NCI-H2107 treated with DMSO at 0.1 percent for 48 hours (cell line): ENCODE results near the gene B4GALNT1.
"Not testable (repeated sequence)": the region's sequence is repeated elsewhere in the genome, so short reads cannot be mapped to it uniquely, and the experiment has no call there.

Source experiments
- DNase-seq: peaks from one replicate; lab custom pipeline; 2025; ENCODE audit not compliant: unreplicated experiment; lab: John Stamatoyannopoulos, UW

B4GALNT1 gene

DNA sequence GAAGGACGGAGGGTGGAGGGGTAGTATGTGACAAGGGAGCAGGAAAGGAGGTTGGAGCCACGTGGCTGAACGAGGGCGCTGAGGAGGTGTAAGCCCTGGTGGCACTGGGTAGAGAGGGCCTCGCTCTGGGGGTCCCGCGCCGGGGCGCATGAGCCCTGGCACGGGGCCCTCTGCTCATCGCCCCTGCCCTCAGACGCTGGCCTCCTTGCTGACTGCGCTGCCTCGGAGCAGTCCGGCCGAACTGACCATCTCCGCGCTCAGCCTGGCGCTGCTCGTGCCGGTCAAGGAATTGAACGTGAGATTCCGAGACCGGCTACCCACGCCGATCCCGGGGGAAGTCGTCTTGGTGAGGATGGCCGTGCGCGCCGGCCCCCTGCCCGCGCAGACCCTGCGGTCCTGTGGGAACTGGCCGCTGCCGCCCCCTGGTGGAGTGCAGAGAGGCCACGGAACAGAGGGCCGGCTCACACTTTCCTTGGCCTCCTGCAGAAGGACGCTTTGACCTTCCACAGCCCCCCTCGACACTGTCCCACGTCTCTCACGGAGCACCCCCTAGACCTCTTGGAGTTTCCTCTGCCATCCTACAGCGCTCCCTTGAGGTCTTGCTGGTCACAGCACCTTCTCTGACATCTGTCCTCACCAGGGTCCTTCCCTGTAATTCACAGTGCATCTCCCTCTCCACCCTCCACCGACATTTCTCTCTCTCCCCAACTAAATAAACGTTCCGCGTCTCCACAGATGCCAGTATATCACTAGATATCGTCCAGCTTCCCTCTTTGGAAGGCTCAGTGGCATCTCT, 11.3 kb downstream of the B4GALNT1 start:
- DNase-seq, result no peak

DNA sequence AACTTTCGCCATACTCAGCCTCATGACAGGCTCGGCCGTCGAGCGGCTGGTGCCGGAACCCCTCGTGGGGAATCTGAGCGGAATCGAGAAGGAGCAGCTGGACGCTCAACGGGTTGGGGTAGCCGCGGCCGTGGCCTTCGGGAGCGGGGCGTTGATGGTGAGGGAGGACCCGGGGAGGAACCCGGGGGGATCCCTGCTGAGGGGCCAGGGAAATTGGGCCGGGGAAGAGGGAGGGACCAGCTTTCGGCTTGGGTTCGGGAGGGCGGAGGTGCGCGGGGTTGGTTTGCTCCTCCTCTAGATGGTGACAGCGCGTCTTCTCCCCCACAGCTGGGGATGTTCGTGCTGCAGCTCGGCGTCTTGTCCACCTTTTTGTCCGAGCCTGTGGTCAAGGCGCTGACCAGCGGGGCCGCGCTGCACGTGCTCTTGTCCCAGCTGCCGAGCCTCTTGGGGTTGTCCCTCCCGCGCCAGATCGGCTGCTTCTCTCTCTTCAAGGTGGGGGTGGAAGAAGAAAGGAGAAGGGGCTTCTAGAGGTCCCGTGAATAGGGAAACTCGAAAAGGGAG, 12.0 kb downstream of the B4GALNT1 start:
- no peak for DNase-seq

DNA sequence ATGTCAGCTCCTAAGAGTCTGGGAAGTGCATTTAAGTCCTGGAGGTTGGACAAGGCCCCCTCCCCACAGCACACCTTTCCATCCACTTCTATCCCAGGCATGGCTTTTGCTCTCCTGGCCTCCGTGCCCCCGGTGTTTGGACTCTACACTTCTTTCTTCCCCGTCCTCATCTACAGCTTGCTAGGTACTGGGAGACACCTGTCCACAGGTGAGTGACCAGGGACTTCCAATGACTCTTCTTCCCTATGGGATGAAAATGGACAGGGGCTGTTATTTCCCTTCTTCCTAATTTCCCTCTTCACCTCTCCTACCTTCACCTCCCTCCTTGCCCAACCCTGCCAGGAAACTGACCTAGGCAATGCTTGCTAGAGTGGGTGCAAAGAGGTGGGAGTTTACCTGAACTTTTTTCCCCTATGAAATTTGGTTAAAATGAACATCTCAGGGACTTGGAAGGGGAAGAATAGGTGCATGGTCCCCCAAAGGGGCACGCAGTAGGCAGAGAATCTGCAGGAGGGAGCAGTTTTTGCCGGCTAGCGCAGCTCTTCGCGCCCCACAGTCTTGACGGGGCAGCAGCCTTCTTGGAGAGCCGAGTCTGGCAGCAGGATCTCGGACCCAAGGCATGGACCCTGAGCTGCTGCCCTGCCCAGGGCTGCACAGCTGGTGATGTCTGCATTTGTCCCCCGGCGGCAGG, 12.6 kb downstream of the B4GALNT1 start:
- DNase-seq, result no peak

DNA sequence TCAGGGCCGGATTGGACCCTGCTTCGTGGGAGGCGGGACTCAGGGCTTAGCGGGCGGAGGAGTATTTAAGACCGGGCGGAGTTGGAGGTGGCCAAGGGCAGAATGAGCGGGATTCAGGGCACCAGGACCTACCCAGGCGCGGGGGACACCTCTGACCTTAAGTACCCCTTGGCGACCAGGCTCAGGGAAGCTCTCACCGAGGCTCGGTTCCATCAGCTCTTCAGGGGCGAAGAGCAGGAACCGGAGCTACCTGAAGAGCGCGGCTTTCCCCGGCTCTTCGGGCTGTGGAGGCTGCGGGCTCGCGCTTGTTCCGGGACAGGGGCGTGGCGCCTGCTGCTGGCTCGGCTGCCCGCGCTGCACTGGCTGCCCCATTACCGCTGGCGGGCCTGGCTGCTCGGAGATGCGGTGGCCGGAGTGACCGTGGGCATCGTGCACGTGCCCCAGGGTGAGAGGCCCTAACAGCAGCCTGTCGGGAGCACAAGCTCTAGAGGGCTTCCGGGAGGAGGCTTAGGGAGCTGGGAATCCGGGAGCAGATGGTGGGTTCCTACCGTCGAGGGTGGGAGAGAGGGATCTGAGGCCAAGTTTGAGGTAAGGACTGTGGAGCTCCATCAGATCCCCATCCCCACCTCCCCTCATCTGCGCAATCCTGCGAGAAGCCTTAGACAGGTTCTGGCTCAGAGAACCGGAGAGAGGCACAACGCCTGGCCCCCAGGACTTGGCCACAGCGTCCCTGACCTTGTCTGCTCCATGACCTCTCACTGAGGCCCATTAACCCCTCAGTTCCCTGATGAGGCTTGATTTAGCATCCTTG, 13.4 kb downstream of the B4GALNT1 start:
- no peak for DNase-seq

DNA sequence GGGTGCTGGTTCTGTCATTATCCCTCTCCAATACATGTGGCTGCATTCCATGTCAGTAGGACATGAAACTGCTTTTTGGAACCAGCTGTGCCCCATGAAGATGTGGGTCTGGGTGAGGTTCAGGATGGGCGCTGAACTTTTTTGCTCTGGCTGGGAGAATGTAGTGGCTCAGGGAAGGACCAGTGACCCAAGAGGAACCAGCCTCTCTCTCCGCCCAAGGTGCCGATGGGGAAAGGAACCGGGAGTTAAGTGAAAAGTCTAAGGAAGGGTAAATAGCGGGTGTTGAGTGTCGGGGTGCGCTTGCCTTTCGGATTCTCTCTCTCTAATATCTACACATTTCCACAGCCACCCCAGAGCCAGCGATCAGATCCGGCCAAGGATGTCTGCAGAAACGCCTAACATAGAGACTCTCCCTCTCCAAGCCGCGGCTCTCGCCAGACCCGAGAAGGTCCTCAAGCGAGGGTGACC, 14.0 kb downstream of the B4GALNT1 start:
- no peak for DNase-seq

DNA sequence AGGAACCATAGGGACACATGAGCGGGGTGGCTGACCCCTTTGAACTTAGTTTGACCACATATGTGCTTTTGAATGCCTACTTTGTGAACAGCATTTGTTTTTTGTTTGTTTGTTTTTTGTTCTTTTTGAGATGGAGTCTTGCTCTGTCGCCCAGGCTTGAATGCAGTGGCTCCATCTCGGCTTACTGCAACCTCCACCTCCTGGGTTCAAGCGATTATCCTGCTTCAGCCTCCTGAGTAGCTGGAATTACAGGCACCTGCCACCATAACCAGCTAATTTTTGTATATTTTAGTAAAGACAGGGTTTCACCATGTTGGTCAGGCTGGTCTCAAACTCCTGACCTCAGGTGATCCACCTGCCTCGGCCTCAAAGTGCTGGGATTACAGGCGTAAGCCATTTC, 14.6 kb downstream of the B4GALNT1 start:
- DNase-seq, result not testable (repeated sequence)

DNA sequence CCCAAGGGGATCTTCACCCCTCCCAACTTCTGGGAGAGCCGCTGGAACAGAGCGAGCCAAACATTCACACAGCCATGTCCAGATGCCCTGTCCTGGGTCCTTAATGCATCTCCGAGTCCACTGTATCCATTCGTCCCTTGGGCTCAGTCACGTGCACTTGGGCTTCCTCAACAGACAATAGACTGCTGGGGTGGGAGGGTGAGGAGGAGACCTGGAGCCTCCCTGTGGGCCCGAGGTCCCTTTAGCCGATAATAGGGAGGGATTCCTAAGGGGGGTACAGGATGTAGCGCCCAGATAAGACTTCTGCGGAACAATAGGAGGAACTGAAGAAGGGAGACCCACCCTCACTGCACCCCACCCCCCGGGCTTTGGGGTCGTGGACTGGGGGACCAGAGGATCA, 15.1 kb downstream of the B4GALNT1 start:
- DNase-seq, result no peak

DNA sequence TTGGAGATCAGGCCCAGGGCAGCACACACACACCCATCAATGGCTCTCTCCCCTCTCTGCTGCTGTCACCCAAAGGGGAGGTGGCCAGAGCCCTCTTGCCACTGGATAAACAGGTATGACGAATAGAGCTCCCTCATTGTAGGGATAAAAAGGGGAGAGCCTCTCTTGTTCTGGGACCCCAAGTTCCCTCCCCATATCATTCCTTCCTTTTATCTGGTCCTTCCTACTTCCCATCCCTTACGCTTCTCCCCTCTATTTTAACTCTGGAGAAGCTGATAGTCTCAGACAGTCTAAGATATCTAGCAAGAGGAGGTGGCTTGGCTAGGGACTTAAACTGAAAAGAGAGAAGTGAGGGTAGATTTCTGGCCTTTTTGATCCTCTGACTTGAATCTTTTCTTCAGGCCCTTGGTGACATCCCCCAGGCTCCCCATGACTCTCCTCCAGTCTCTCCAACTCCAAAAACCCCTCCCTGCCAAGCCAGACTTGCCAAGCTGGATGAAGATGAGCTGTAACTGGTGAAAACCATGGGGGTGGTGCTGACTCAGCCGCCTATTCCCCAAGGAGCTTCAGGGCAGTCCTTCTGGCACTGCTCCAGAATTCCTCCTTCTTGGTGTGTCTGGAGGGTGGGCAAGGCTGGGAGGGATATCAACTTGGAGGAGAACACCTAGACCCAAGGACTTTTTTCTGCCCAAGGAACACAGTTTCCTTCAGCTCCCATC, 16.5 kb downstream of the B4GALNT1 start:
- DNase-seq, result no peak

DNA sequence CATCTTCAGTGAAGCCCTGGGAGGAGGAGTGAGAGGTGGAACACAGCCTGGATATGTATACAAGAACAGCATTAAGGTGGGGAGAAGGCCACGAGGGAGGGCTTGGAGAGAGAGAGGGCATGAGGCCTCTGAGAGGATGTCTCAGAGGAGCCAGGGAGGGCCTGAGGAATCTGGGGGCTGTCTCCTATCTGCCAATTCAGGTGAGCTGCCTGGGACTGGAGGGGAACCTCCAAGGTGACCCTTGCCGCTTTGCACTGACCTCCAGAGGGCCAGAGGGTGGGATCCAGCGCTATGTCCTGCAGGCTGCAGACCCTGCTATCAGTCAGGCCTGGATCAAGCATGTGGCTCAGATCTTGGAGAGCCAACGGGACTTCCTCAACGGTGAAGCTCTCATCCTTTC, 17.4 kb downstream of the B4GALNT1 start:
- DNase-seq, result no peak

DNA sequence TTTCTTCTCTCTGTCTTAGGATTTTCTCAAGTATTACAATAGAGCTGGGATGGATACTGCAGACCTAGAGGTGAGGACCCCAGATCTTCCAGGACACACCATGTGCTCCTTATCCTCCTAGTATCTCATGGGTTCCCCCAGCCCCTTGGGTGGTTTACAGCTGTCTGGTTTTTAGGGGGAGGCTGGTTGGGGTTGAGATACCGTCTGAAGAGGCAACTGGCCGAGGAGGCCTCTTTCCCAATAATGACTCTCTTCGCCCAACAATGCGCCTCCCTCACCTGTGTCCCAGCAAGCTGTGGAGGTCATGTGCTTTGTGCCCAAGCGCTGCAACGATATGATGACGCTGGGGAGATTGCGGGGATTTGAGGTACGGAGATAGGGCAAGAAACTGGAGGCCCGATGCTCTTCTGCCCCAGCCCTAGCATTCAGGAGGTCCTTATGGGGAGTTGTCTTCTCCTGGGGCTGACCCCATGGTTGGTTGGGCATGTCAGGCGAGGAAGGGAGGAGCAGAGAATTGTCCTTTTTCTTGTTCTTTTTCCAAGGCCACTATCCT, 18.0 kb downstream of the B4GALNT1 start:
- DNase-seq, result no peak

DNA sequence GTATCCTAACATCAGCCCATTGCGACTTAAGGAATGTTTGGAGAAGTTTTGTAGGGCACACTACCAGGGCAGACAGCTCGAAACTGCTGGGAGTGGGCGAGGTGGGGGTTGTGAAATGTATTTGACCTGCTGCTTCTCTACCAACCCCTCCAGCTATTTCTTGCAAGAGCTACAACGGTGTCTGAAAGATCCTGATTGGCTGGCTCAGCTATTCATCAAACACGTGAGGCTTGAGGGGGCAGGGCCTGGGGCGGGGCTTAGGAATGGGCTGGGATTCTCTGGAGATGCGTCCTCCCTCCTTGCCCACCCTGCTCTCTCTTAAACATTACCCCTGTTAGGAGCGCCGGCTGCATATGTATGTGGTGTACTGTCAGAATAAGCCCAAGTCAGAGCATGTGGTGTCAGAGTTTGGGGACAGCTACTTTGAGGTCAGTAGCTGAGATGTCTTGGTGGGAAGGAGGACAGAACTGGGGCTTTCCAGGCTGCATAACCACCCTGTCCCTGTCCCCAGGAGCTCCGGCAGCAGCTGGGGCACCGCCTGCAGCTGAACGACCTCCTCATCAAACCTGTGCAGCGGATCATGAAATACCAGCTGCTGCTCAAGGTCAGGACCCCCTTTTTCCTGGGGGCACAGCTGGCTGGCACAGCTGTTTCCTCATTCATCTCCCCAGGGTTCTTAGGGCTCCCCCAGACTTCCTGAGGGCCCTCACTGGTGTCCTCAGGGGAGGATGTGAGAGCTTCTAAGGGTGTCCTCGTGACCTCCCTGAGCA, 18.6 kb downstream of the B4GALNT1 start:
- DNase-seq, result no peak

DNA sequence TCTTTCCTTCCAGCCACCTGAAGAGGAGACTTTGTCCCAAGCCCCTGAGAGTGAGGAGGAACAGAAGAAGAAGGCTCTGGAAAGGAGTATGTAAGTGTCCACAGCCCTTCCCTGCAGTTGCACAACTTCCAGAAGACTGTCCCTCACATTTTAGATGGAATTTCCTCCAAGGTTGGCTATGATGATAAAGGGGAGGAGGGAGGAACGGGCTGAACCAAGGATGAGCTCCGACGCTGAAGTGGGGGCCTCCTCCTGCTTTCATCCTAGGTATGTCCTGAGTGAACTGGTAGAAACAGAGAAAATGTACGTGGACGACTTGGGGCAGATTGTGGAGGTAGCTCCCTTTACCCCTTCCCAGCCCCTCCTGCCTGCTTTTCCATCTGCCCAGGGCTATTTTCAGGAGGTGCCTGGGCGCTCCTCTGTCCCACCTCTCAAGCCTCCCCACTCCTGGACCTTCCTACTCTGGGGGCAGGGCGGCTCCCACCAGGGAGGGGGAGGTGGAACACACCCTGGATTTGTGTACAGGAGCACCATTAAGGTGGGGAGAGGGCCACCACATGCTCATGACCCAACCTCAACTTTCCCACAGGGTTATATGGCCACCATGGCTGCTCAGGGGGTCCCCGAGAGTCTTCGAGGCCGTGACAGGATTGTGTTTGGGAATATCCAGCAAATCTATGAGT, 19.4 kb downstream of the B4GALNT1 start:
- DNase-seq, result no peak

DNA sequence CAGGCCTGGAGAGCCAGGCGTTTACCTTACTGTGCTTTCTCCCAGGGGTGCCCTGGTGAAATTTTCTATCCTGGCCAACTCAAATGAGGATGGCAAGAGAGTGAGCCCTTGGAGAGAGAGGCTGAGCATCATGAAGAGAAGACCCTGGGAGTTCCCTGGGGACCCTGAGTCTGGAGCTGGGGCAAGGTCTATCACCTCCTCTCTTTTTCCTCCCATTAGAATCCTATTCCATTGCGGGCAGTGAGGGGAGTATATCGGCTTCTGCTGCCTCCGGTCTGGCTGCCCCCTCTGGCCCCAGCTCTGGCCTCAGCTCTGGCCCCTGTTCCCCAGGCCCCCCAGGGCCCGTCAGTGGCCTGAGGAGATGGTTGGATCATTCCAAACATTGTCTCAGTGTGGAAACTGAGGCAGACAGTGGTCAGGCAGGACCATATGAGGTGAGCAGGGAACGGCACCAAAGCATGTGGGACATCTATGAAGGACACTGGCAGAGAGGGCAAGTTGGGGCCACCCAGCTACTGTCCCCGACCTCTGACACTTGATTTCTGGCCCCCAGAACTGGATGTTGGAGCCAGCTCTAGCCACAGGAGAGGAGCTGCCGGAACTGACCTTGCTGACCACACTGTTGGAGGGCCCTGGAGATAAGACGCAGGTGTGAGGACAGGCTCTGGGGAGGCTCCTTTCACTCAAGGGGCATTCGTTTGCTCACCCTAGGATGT, 20.1 kb downstream of the B4GALNT1 start:
- DNase-seq, result no peak

DNA sequence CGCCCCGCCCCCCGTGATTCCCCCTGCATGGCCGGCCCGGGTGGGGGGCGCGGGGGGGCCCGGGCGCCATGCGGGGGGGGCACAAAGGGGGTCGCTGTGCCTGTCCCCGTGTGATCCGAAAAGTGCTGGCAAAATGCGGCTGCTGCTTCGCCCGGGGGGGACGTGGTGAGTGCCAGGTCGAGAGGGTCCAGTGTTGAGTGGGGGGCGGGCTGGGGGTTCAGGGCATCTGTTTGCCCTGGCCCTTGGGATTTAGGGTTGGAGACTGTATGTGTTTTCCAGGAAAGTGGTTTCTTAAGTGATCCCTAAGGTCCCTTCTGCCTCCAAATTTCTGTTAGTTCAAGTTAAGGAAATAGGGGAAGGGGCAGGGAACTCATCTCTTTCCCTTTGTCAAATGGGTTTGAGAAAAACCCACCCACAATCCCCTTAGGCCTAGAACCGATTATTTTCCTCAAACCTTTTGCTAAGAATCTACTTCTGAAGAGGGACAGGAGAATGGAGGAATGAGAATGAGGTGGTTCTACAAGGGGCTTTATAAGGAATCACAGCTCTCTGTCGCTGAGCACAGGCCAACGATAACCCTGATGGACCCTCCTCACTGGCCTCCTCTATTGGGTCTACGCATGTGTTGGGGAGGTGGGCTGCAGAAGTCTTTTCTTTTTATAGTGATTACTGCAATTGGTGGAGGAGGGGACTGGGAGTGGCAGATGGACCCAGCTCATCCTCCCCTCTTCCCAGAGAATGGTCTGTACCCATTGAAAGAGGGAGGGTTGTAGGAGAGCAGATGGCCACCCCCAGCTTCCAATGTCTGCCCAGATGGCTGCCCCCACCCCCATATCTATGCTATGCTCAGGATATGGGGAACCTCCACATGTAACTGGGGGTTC, 20.9 kb downstream of the B4GALNT1 start:
- no peak for DNase-seq

DNA sequence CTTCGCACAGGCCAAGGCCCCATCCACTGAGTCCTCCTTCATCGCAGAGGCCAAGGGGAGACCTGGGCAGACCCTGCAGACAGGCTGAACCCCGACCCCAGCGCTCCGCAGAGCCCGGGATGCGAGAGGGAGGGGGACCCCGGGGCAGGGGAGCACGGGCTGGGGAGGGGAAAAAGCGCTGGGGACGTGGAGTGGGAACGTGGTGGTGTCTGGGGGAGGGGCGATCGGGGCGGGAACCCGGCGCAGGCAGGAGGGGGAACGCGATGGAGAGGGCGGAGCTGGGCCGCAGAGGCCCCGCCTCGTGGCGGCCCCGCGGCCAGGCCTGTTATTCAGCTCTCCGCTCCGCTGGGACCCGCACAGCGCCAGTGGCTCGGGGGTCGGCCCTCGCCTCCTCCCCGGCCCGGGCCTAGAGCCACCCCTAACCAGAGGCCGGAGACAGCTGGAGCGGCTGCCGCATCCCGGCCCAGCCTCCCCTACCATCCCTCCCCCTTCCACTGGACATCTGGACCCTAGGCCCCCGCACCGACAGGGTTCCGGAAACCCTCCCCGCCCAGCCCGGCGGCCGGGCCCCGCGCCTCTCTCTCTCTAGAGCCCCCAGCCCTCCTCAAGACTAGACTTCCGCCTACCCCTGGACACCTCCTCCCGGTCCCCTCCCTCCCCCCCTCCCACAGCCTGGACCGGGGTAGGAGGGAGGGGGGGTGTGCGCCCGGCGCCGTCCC, 21.7 kb downstream of the B4GALNT1 start, which contains the start of gene ARHGEF25:
ARHGEF25 (plus strand) TSS at position 328 of the 719 bp plus-strand sequence. CDS start 460 bp downstream, outside the sequence.
- peak; percentile 16 for DNase-seq

DNA sequence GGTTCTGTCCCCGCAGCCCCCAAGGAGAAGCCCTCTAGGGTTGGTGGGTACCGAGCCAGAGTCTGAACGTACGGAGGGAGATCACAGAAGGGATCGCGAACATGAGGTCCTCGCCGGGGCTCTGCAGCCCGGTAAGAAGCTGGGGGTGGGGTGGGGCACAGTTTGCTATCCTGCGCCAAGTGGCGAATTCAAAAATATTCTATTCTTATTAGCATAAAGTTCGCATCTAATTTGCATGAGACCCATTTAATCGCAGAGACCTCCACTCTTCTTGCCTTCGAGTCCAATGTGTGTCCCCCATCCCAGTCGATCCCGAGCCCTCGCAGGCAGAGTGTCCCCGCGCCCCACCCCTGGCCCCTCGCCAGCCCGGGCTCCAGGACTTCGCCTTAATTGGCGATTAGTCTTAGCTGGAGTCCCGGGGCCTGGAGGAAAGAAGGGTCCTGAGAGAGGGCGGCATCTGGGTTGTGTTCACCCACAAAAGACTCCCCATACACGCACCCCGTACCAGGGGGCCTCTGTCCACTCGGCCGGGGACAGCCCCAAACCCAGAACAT, 22.4 kb downstream of the B4GALNT1 start:
- no peak for DNase-seq
